GM12892 (cell line): ENCODE results near the gene DIDO1.

ENCODE experiments used
- DNase-seq: peaks from one replicate; pipeline ENCODE4 v3.0.0; 2011; ENCODE audit not compliant: insufficient read length
- FAIRE-seq: peaks from 2 replicates; lab custom pipeline; 2011; peaks lifted over from hg19 to GRCh38; lab: Jason Lieb, UNC
- POLR2A ChIP-seq: IDR thresholded peaks from 2 replicates; pipeline ENCODE4 v1.6.1; 2011; ENCODE audit warnings: low read depth, low read length, control low read depth
- POLR2AphosphoS5 ChIP-seq: IDR thresholded peaks from 2 replicates; pipeline ENCODE4 v1.6.1; 2011; ENCODE audit warnings: low read depth, low read length, control low read depth
- TAF1 ChIP-seq: IDR thresholded peaks from 2 replicates; pipeline ENCODE4 v1.6.1; 2011; ENCODE audit warnings: low read depth, mild to moderate bottlenecking, control low read depth, low read length, borderline replicate concordance

Gene DIDO1

DNA sequence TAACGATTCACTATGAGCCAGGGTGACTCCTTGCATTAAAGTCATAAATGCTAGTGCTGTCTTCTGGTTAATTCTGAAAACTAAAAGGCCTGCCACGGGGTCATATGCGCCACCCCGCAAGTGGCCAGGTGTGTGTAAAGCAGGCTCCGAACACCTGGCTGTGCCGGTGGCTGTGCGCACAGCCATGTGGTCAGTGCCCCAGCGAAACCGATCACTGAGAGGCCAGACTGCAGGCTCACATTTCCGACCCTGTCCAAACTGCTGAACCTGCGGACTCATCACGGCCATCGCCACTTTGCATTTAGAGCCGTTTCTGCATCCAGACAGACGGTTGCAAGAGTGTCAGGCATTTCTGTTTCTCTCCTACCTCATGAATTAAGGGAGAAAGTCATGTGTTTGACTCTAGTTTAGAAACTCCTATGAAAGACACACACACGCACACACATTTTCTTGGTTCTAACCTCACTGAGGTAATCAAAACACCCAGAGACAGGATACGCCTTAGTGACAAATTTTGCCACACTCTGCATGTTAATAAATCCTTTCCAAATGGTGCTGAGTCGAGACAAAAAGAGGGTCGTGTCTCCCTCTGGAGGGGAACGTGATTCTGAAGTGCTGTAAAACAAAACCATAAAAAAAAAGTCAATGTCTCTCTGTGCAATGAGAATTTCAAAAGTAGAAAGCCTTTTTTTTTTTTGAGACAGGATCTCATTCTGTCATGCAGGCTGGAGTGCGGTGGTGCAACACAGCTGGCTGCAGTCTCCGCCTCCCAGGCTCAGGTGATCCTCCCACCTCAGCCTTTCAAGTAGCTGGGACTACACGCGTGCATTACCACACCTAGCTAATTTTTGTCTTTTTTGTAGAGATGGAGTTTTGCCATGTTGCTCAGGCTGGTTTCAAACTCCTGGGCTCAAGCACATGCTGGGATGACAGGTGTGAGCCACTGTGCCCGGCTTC lies 33.7 kb downstream of the DIDO1 start:
- TF ChIP-seq POLR2AphosphoS5 (no peak), TAF1 (no peak), POLR2A (no peak)
- no peak for FAIRE-seq
- DNase-seq = no peak

GRCh38 chr20:62891111-62891510 lies 35.2 kb downstream of the DIDO1 start:
- no peak for TF ChIP-seq POLR2A
- TF ChIP-seq POLR2AphosphoS5 = no peak
- TF ChIP-seq TAF1 = no peak
- no peak for DNase-seq
- no peak for FAIRE-seq

DNA sequence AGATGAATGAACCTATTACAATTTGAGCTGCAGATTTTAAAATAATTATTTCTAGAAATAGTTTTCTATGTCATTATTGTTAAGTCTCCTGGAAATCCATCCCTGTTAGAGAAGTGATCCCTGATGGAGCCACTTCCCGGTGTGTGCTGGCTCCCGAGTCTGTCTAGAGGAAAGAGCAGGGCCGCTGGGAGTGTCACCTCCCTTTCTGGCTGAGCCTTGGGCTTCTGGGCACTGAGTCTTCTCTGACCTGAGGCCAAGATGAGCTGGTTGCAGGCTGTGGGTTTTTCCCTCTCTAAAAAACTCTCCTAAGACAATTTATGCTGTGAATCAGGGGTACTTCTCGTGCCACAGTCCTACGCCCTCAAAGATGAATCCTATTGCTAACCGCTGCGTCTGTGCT lies 35.9 kb downstream of the DIDO1 start:
- TF ChIP-seq POLR2A (no peak), TAF1 (no peak), POLR2AphosphoS5 (no peak)
- DNase-seq = no peak
- FAIRE-seq = no peak

GRCh38 chr20:62889871-62890270 lies 36.4 kb downstream of the DIDO1 start:
- TF ChIP-seq POLR2A = no peak
- TF ChIP-seq POLR2AphosphoS5 = no peak
- TF ChIP-seq TAF1 = no peak
- no peak for DNase-seq
- no peak for FAIRE-seq

DNA sequence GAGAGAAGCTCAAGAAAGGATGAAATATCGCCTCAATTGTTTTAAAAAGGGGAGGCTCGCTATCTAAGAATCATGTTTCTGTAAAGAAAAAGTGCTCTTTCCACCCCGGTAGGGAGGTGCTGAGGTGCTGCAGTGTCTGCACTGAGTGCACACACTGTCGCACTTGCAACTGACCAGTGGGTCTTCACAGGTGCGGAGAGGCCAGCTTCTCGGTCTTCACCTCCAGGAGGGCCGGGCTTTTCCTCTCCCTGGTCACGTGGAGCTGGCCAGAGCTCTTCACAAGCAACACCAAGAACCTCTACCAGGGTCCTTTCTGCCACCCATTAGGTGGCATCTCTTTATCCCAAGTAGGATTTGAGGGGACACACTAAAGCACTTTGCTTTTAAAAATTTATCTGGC lies 36.9 kb downstream of the DIDO1 start:
- DNase-seq (no peak), FAIRE-seq (no peak)
- no peak for TF ChIP-seq POLR2A
- TF ChIP-seq POLR2AphosphoS5 = no peak
- TF ChIP-seq TAF1 = no peak

GRCh38 chr20:62888910-62889309 lies 37.4 kb downstream of the DIDO1 start:
- no peak for FAIRE-seq
- DNase-seq = no peak
- TF ChIP-seq TAF1 (no peak), POLR2AphosphoS5 (no peak), POLR2A (no peak)

GRCh38 chr20:62888406-62888805 lies 37.9 kb downstream of the DIDO1 start:
- DNase-seq (no peak), FAIRE-seq (no peak)
- TF ChIP-seq POLR2A (no peak), TAF1 (no peak), POLR2AphosphoS5 (no peak)

DNA sequence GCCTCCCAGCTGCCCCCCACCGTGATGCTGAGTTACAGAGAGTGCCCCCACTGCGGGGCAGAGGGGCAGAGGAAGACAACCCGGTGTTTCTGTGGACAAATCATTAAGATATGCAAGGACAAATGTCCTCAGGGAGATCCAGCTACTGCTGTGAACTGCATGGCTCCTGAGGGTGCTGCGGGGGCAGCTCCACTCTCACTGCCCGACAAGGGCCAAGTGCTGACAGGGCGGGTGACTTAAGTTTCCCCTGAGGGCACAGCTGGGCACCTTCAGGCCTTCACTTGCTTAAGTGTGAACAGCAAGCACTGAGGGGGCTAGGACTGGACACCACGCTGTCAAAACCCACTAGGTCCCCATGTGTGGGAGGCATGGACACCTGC lies 38.5 kb downstream of the DIDO1 start:
- DNase-seq (no peak), FAIRE-seq (no peak)
- TF ChIP-seq POLR2AphosphoS5 (no peak), POLR2A (no peak), TAF1 (no peak)

DNA sequence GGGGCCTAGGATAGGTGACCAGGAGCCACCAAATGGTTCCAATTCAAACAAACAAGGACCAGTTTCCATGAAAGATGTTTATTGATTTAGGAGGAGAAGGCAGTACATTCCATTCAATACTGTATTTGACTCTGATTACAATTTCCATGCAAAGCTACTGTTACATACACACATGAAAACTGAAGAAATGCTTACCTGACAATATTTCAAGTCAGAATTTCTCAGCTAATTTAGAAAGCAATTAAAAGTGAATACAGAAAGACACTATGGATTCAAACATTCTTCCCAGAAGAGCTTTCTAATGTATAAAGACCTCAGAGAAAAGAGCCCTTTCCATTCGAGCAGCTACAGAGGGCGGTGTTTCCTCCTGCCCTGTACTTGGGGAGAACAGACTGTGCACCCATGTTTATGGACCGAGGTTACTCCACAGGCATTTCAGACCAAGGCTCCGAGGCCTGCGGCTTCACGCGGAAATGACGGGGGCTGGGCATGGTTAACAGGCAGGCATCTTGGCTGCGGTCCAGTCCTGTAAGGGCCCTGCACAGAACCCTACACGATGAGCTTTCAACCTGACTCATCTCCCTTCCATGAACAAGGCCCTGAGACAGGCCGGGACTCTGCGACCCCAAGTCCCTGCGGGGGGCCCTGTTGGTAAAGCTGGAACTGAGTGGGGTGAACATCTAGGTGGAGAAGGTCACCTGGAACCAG lies 39.0 kb downstream of the DIDO1 start:
- FAIRE-seq = no peak
- no peak for DNase-seq
- TF ChIP-seq POLR2AphosphoS5 (no peak), POLR2A (no peak), TAF1 (no peak)

DNA sequence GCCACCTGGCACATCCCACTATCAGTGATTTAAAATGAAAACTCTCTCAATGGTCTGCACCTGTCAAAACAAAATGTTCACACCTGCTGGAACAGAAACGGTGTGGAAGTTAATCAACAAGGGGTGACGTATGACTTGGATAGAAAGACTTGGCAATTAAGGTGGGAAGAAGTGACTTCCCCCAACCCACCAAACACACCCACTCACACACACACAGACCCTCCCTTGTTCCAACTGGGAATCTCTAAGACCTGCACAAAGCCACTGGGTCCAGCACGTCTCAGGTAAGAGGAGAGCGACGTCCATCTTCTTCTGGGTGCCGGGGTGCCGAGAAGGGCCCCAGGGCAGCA lies 39.6 kb downstream of the DIDO1 start:
- no peak for FAIRE-seq
- TF ChIP-seq TAF1 (no peak), POLR2A (no peak), POLR2AphosphoS5 (no peak)
- no peak for DNase-seq

- no peak for DNase-seq
- no peak for TF ChIP-seq POLR2AphosphoS5
- no peak for TF ChIP-seq POLR2A
- TF ChIP-seq TAF1 = no peak
- no peak for FAIRE-seq
Observed at GRCh38 chr20:62885896-62886708, 40.2 kb downstream of the DIDO1 start.
